SK-N-SH treated with all-trans-retinoic acid at 6 μM for 48 hours (cell line): Measurements from ENCODE around the gene ZNHIT2.

Experiments
- ATAC-seq: fragments of 200-7000 bp; cut with Tn5 transposase; 3 replicates; pipeline ENCODE4 v1.9.1; 2020; ENCODE audit warnings: mild to moderate bottlenecking, moderate library complexity
- ARNTL ChIP-seq: fragments of 450-650 bp; formaldehyde crosslinking; IDR thresholded peaks from 2 replicates; pipeline ENCODE4 v1.5.0; 2020; ENCODE audit warnings: low read depth, mild to moderate bottlenecking, moderate library complexity, borderline replicate concordance
- BACH2 ChIP-seq: fragments of 250-450 bp; sonication (Bioruptor Pico); IDR thresholded peaks from 2 replicates; pipeline ENCODE4 v1.9.0; 2021; ENCODE audit warnings: mild to moderate bottlenecking, borderline replicate concordance
- CSDC2 ChIP-seq: fragments of 250-450 bp; sonication (Bioruptor Pico); IDR thresholded peaks from 2 replicates; pipeline ENCODE4 v1.5.0; 2020; ENCODE audit warnings: mild to moderate bottlenecking, moderate library complexity
- GLIS3 ChIP-seq: fragments of 250-450 bp; sonication (Bioruptor Pico); IDR thresholded peaks from 2 replicates; pipeline ENCODE4 v1.5.0; 2020; ENCODE audit warnings: mild to moderate bottlenecking, moderate library complexity
- ISL1 ChIP-seq: fragments of 250-450 bp; sonication (Bioruptor Pico); IDR thresholded peaks from 2 replicates; pipeline ENCODE4 v2.1.2; 2022; ENCODE audit warnings: mild to moderate bottlenecking, moderate library complexity
- OSR1 ChIP-seq: fragments of 250-450 bp; sonication (Bioruptor Pico); IDR thresholded peaks from 2 replicates; pipeline ENCODE4 v1.8.0; 2022; ENCODE audit warnings: moderate library complexity, mild to moderate bottlenecking, inconsistent platforms
- POU6F1 ChIP-seq: fragments of 250-450 bp; sonication (Bioruptor Pico); IDR thresholded peaks from 2 replicates; pipeline ENCODE4 v1.8.0; 2021; ENCODE audit warnings: low read depth, mild to moderate bottlenecking, moderate library complexity, borderline replicate concordance
- PPARA ChIP-seq: fragments of 250-450 bp; sonication (Bioruptor Pico); IDR thresholded peaks from 2 replicates; pipeline ENCODE4 v1.5.0; 2020; ENCODE audit warnings: mild to moderate bottlenecking, borderline replicate concordance
- RARB ChIP-seq: fragments of 250-450 bp; sonication (Bioruptor Pico); IDR thresholded peaks from 2 replicates; pipeline ENCODE4 v1.8.0; 2021; ENCODE audit warnings: mild to moderate bottlenecking, moderate library complexity
- SNAI2 ChIP-seq: fragments of 250-450 bp; sonication (Bioruptor Pico); IDR thresholded peaks from 2 replicates; pipeline ENCODE4 v1.5.0; 2020; ENCODE audit warnings: mild to moderate bottlenecking, moderate library complexity
- TCF4 ChIP-seq: fragments of 250-450 bp; sonication (Bioruptor Pico); IDR thresholded peaks from 2 replicates; pipeline ENCODE4 v1.8.0; 2021; ENCODE audit warnings: mild to moderate bottlenecking, moderate library complexity, borderline replicate concordance
- TSHZ2 ChIP-seq: fragments of 250-450 bp; sonication (Bioruptor Pico); IDR thresholded peaks from 2 replicates; pipeline ENCODE4 v1.5.0; 2020; ENCODE audit warnings: mild to moderate bottlenecking, moderate library complexity
- ZC3H10 ChIP-seq: fragments of 250-450 bp; sonication (Bioruptor Pico); IDR thresholded peaks from 2 replicates; pipeline ENCODE4 v1.5.1; 2021; ENCODE audit warnings: mild to moderate bottlenecking, moderate library complexity
- ZFP3 ChIP-seq: fragments of 250-450 bp; sonication (Bioruptor Pico); IDR thresholded peaks from 2 replicates; pipeline ENCODE4 v1.5.0; 2020; ENCODE audit warnings: mild to moderate bottlenecking, moderate library complexity
- ZFP30 ChIP-seq: fragments of 450-650 bp; formaldehyde crosslinking; IDR thresholded peaks from 2 replicates; pipeline ENCODE4 v1.5.0; 2022; ENCODE audit warnings: mild to moderate bottlenecking, moderate library complexity
- ZNF565 ChIP-seq: fragments of 450-650 bp; formaldehyde crosslinking; conservative IDR thresholded peaks from 2 replicates; pipeline ENCODE4 v1.5.0; 2020; ENCODE audit warnings: low read depth, mild to moderate bottlenecking, moderate library complexity
- ZNF70 ChIP-seq: fragments of 450-650 bp; formaldehyde crosslinking; IDR thresholded peaks from 2 replicates; pipeline ENCODE4 v1.5.0; 2020; ENCODE audit warnings: mild to moderate bottlenecking, moderate library complexity
- ZNF8 ChIP-seq: fragments of 450-650 bp; formaldehyde crosslinking; IDR thresholded peaks from 2 replicates; pipeline ENCODE4 v1.5.0; 2020; ENCODE audit warnings: mild to moderate bottlenecking, moderate library complexity
- TF ChIP-seq, protein P1 (sequence below): fragments of 250-450 bp; sonication (Bioruptor Pico); IDR thresholded peaks from 2 replicates; pipeline ENCODE4 v1.5.1; 2021; ENCODE audit warnings: mild to moderate bottlenecking, moderate library complexity
- TF ChIP-seq, protein P2 (sequence below): fragments of 250-450 bp; sonication (Bioruptor Pico); IDR thresholded peaks from 2 replicates; pipeline ENCODE4 v1.8.0; 2020; ENCODE audit warnings: mild to moderate bottlenecking, moderate library complexity, borderline replicate concordance

ZNHIT2 gene

GRCh38 chr11:65141896-65142494 is 24.5 kb upstream of the ZNHIT2 start (continued):
- no peak for TF ChIP-seq TSHZ2 (CRISPR knock-in tag)
- TF ChIP-seq ARNTL: no peak
- TF ChIP-seq RARB: no peak

DNA sequence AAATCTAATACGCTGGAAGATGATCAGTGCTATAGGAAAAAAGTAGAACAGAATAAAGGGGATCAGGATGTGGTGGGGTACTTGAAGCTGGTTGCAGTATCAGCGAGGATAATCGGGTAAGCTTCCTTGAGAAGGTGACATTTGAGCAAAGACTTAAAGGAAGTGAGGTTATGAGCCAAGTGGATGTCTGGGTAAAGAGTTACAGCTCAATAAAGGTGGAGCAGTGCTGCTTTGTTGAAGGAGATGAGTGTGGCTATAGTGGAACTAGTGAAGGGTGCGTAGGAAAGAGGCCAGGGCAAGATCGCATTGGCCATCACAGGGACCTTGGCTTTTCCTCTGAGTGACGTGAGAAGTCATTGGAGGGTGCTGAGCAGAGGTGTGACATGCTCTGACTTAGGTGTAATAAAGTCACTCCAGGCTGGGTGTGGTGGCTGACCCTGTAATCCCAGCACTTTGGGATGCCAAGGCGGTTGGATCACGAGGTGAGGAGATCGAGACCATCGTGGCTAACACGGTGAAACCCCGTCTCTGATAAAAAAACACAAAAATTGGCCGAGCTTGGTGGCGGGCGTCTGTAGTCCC is 19.1 kb upstream of the ZNHIT2 start:
- TF ChIP-seq CSDC2 (no peak), ZNF565 (no peak), ZNF8 (CRISPR knock-in tag) (no peak), OSR1 (no peak), POU6F1 (CRISPR knock-in tag) (no peak)
- no peak for ATAC-seq

DNA sequence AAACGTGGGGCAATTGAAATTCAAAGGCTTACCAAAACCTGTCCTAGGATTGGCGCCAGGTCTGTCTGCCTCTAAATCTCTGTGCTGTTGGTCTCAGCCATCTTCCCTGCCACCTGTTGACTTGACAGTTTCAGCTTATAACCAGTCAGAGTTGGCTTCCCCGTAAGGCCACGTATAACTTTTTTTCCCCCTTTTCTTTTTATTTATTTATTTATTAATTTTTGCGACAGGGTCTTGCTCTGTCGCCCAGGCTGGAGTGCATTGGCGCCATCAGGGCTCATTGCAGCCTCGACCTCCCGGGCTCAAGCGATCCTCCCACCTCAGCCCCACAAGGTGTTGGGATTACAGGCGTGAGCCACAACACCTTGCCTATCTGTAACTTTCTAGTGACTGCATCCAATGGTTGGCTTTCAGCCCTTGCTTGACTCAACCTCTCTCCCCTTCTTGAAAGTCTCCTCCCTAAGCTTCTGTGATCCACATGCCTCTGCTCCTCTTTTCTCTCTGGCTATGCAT is 18.2 kb upstream of the ZNHIT2 start:
- no peak for ATAC-seq
- TF ChIP-seq ZFP30 (CRISPR knock-in tag) (no peak), ZC3H10 (no peak), POU6F1 (CRISPR knock-in tag) (no peak), ZFP3 (no peak), TCF4 (no peak), RARB (no peak), PPARA (CRISPR knock-in tag) (no peak), ISL1 (CRISPR knock-in tag) (no peak), OSR1 (no peak), CSDC2 (no peak), ARNTL (no peak)
- TF ChIP-seq, protein P1, sequence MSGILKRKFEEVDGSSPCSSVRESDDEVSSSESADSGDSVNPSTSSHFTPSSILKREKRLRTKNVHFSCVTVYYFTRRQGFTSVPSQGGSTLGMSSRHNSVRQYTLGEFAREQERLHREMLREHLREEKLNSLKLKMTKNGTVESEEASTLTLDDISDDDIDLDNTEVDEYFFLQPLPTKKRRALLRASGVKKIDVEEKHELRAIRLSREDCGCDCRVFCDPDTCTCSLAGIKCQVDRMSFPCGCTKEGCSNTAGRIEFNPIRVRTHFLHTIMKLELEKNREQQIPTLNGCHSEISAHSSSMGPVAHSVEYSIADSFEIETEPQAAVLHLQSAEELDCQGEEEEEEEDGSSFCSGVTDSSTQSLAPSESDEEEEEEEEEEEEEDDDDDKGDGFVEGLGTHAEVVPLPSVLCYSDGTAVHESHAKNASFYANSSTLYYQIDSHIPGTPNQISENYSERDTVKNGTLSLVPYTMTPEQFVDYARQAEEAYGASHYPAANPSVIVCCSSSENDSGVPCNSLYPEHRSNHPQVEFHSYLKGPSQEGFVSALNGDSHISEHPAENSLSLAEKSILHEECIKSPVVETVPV (CRISPR knock-in tag): no peak

DNA sequence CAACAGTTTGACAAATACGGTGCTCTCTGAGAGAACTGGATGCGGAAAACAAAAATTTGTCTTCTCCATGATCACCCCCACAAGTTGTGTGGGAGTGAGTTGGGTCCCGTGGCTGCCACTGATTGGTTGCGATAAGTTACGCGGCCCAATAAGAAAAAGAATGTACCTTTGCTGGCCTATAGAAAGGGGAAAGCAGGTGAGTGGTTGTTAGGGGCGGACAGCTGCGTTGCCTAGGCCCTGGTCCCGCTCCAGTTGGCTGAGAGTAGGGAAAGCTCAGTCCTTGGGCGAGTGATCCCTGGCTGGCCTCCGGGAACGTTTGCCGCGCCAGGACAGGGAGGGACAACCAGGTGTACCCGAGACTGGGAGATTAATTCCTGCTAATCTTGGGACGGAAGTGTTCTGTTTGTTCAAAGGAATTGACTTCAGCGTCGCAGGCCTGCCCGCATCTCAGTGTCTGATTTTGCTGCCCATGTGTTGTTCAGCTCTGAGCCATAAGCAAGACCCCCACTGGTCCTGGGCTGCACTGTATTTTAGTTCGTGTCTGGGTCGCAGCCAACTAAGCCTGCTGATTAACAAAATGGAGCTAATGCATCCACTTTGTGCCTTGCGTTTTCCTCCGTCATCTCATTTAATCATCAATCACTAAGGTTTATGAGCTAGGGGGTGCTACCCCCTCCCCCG is 17.6 kb upstream of the ZNHIT2 start:
- ATAC-seq: peak; percentile 91
- no peak for TF ChIP-seq ZNF565
- no peak for TF ChIP-seq GLIS3
- TF ChIP-seq, protein P1 (CRISPR knock-in tag): no peak
- no peak for TF ChIP-seq ZNF70 (CRISPR knock-in tag)
- TF ChIP-seq, protein P2, sequence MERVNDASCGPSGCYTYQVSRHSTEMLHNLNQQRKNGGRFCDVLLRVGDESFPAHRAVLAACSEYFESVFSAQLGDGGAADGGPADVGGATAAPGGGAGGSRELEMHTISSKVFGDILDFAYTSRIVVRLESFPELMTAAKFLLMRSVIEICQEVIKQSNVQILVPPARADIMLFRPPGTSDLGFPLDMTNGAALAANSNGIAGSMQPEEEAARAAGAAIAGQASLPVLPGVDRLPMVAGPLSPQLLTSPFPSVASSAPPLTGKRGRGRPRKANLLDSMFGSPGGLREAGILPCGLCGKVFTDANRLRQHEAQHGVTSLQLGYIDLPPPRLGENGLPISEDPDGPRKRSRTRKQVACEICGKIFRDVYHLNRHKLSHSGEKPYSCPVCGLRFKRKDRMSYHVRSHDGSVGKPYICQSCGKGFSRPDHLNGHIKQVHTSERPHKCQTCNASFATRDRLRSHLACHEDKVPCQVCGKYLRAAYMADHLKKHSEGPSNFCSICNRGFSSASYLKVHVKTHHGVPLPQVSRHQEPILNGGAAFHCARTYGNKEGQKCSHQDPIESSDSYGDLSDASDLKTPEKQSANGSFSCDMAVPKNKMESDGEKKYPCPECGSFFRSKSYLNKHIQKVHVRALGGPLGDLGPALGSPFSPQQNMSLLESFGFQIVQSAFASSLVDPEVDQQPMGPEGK (CRISPR knock-in tag): no peak
- no peak for TF ChIP-seq OSR1
- TF ChIP-seq CSDC2: no peak
- no peak for TF ChIP-seq ARNTL
- no peak for TF ChIP-seq SNAI2
- no peak for TF ChIP-seq ZC3H10
- TF ChIP-seq ISL1 (CRISPR knock-in tag): no peak
- no peak for TF ChIP-seq BACH2 (CRISPR knock-in tag)
- no peak for TF ChIP-seq ZNF8 (CRISPR knock-in tag)
